IMR-90 (cell line): ENCODE results near the gene CAMK4.
"Not testable (repeated sequence)": the region's sequence is repeated elsewhere in the genome, so short reads cannot be mapped to it uniquely, and the experiment has no call there.

ENCODE experiments used
- MAZ ChIP-seq: IDR thresholded peaks from 2 replicates; pipeline ENCODE4 v1.6.1; 2012; ENCODE audit warnings: low read depth, mild to moderate bottlenecking, low read length, improper control_type of control experiment, moderate library complexity, borderline replicate concordance
- POLR2A ChIP-seq: IDR thresholded peaks from 2 replicates; pipeline ENCODE4 v1.6.1; 2012; ENCODE audit warnings: mild to moderate bottlenecking, low read depth, low read length
- RCOR1 ChIP-seq: IDR thresholded peaks from 2 replicates; pipeline ENCODE4 v1.6.1; 2012; ENCODE audit warnings: mild to moderate bottlenecking, low read length, improper control_type of control experiment; ENCODE audit not compliant: insufficient replicate concordance
- TF ChIP-seq, protein P1 (sequence below): conservative IDR thresholded peaks from 2 replicates; pipeline ENCODE4 v1.5.1; 2012; ENCODE audit warnings: mild to moderate bottlenecking, low read depth, low read length, improper control_type of control experiment

DNA sequence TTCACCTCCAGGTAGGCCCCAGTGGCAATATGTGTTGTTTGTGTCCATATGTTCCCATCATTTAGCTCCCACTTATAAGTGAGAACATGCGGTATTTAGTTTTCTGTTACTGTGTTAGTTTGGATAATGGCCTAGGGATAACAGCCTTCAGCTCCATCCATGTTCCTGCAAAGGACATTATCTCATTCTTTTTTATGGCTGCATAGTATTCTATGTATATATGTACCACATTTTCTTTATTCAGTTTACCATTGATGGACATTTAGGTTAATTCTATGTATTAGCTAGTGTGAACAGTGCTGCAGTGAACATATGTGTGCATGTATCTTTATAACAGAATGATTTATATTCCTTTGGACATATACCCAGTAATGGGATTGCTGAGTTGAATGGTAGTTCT, 134.5 kb downstream of the CAMK4 start:
- TF ChIP-seq, protein P1, sequence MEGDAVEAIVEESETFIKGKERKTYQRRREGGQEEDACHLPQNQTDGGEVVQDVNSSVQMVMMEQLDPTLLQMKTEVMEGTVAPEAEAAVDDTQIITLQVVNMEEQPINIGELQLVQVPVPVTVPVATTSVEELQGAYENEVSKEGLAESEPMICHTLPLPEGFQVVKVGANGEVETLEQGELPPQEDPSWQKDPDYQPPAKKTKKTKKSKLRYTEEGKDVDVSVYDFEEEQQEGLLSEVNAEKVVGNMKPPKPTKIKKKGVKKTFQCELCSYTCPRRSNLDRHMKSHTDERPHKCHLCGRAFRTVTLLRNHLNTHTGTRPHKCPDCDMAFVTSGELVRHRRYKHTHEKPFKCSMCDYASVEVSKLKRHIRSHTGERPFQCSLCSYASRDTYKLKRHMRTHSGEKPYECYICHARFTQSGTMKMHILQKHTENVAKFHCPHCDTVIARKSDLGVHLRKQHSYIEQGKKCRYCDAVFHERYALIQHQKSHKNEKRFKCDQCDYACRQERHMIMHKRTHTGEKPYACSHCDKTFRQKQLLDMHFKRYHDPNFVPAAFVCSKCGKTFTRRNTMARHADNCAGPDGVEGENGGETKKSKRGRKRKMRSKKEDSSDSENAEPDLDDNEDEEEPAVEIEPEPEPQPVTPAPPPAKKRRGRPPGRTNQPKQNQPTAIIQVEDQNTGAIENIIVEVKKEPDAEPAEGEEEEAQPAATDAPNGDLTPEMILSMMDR, result not testable (repeated sequence)
- TF ChIP-seq POLR2A, MAZ, RCOR1: not testable (repeated sequence)
